Keratinocyte (primary cell): ENCODE measurements around the gene KCNAB2. TPM values are rescaled to one million over a fixed set of nuclear protein-coding genes. Genes with fewer than 3 reads are reported as not detected.

Experiments used
- DNase-seq: peaks from one replicate; pipeline ENCODE4 v3.0.0-alpha.2; 2011; ENCODE audit warnings: low read depth, missing footprints, low spot score
- FAIRE-seq: peaks from 2 replicates; lab custom pipeline; 2011; peaks lifted over from hg19 to GRCh38; lab: Jason Lieb, UNC
- H2AFZ ChIP-seq: 2 replicates; pipeline ENCODE4 v1.6.0; 2012; ENCODE audit warnings: low read length, control low read depth, inconsistent platforms; ENCODE audit not compliant: control insufficient read depth
- H3K27ac ChIP-seq: 2 replicates; pipeline ENCODE4 v1.5.1; 2011; ENCODE audit warnings: low read length; ENCODE audit not compliant: control insufficient read depth, insufficient read depth
- H3K27me3 ChIP-seq: 3 replicates; pipeline ENCODE4 v1.6.0; 2011; ENCODE audit warnings: low read length; ENCODE audit not compliant: control insufficient read depth, insufficient read depth; ENCODE audit errors: extremely low read depth
- H3K36me3 ChIP-seq, 2 experiments: 2 replicates in 1 of 2; 3 replicates in 1 of 2; pipeline ENCODE4 v1.5.1; 2011; ENCODE audit warnings: low read length in 2 of 2, mild to moderate bottlenecking in 1 of 2; ENCODE audit not compliant: control insufficient read depth in 2 of 2, insufficient read depth in 2 of 2; ENCODE audit errors: extremely low read depth in 1 of 2
- H3K4me1 ChIP-seq: 3 replicates; pipeline ENCODE4 v1.5.1; 2011; ENCODE audit warnings: low read length; ENCODE audit not compliant: control insufficient read depth, insufficient read depth; ENCODE audit errors: extremely low read depth
- H3K4me2 ChIP-seq: 3 replicates; pipeline ENCODE4 v1.6.0; 2011; ENCODE audit warnings: low read depth, low read length; ENCODE audit not compliant: control insufficient read depth, insufficient read depth; ENCODE audit errors: extremely low read depth
- H3K4me3 ChIP-seq, 3 experiments: fragments of 200-600 bp in 1 of 3; sonication (generic) in 1 of 3; 2 replicates in 2 of 3; 3 replicates in 1 of 3; pipeline ENCODE4 v1.5.1; 2011 to 2016; ENCODE audit warnings: low read length in 3 of 3, mild to moderate bottlenecking in 3 of 3, control low read depth in 2 of 3, inconsistent platforms in 1 of 3, low read depth in 1 of 3, mixed read lengths in 1 of 3, mixed run types in 1 of 3, moderate library complexity in 1 of 3; ENCODE audit not compliant: control insufficient read depth in 2 of 3, insufficient read depth in 2 of 3; ENCODE audit errors: extremely low read depth in 1 of 3
- H3K79me2 ChIP-seq: 2 replicates; pipeline ENCODE4 v1.6.0; 2012; ENCODE audit warnings: low read length; ENCODE audit not compliant: control insufficient read depth, insufficient read depth
- H3K9ac ChIP-seq: 3 replicates; pipeline ENCODE4 v1.6.0; 2011; ENCODE audit warnings: low read length; ENCODE audit not compliant: control insufficient read depth, insufficient read depth; ENCODE audit errors: extremely low read depth
- H3K9me1 ChIP-seq: 3 replicates; pipeline ENCODE4 v1.6.0; 2011; ENCODE audit warnings: low read length; ENCODE audit not compliant: control insufficient read depth, insufficient read depth; ENCODE audit errors: extremely low read depth
- H3K9me3 ChIP-seq: 2 replicates; pipeline ENCODE4 v1.5.1; 2012; ENCODE audit warnings: low read depth, low read length; ENCODE audit not compliant: control insufficient read depth
- H4K20me1 ChIP-seq: 3 replicates; pipeline ENCODE4 v1.6.0; 2011; ENCODE audit warnings: low read length; ENCODE audit not compliant: control insufficient read depth, insufficient read depth; ENCODE audit errors: extremely low read depth
- CTCF ChIP-seq, 3 experiments: IDR thresholded peaks in 1 of 3; conservative IDR thresholded peaks in 1 of 3; optimal IDR thresholded peaks in 1 of 3; 2 replicates in 2 of 3; 3 replicates in 1 of 3; pipeline versions ENCODE3 to v1.5.1; 2011; ENCODE audit warnings: low read length in 3 of 3, mild to moderate bottlenecking in 3 of 3, moderate library complexity in 2 of 3, control low read depth in 1 of 3, inconsistent platforms in 1 of 3; ENCODE audit not compliant: insufficient read depth in 2 of 3; ENCODE audit errors: extremely low read depth in 1 of 3
- EZH2 ChIP-seq: IDR thresholded peaks from one replicate; pipeline ENCODE4 v1.6.1; 2012; ENCODE audit warnings: inconsistent platforms, mild to moderate bottlenecking, low read length, moderate library complexity
- dilution Hi-C: fragments of 300-500 bp; cut with MboI; formaldehyde crosslinking; loops from one replicate; pipeline ENCODE4 v1.7.0; 2020; ENCODE audit warnings: low sequenced_read_pairs; ENCODE audit not compliant: extremely low pct_ligation_motif_present
- polyA plus RNA-seq, 5 experiments: library from polyadenylated mRNA; depleted of rRNA in 3 of 5; stranded (reverse) in 3 of 5; stranded (forward) in 1 of 5; unstranded in 1 of 5; fragments of >200 nt; gene quantifications; 1 replicate in 1 of 5; 2 replicates in 3 of 5; 3 replicates in 1 of 5; pipeline versions ENCODE4 v1.2.1 to v1.2.3, GENCODE V29; 2011 to 2012; ENCODE audit warnings: missing spikeins in 2 of 5, low read depth in 1 of 5, low replicate concordance in 1 of 5

Gene KCNAB2
- polyA plus RNA-seq, 1 donor (not counting 4 experiments of a cell fraction or from before 2014, with no cell fraction given) = 1.8 TPM

- H3K9me1 ChIP-seq = no peaks in the 10 kb centered on the region
- no peaks in the 10 kb centered on the region for H3K79me2 ChIP-seq
- no peak for DNase-seq
- H3K27me3 ChIP-seq = peaks cover 6% of the 10 kb centered on the region
- dilution Hi-C loops = no loop called here
- no peak for FAIRE-seq
- no peak overlapping the region for H3K4me2 ChIP-seq
- TF ChIP-seq EZH2 (no peak), CTCF (optimal IDR thresholded peaks at IDR 0.05 in 1 of 3, IDR thresholded peaks at IDR 0.05 in 1 of 3, conservative IDR thresholded peaks at IDR 0.05 in 1 of 3; ENCODE audit: extremely low read depth in 1 of 3, insufficient read depth in 2 of 3, low read length in 3 of 3) (no peak)
- no peaks in the 10 kb centered on the region for H3K9me3 ChIP-seq
- H3K27ac ChIP-seq = no peak overlapping the region
- H2AFZ ChIP-seq = no peak overlapping the region
- no peak overlapping the region for H3K4me3 ChIP-seq
- H4K20me1 ChIP-seq = no peaks in the 10 kb centered on the region
- H3K36me3 ChIP-seq = no peaks in the 10 kb centered on the region
- H3K4me1 ChIP-seq = no peaks in the 10 kb centered on the region
- H3K9ac ChIP-seq = no peak overlapping the region
Measured at GRCh38 chr1:6088956-6089355, 43.3 kb downstream of the KCNAB2 start.

GRCh38 chr1:6090288-6090687 is 44.6 kb downstream of the KCNAB2 start:
- Histone ChIP-seq H4K20me1 (no peaks in the 10 kb centered on the region), H3K9me3 (no peaks in the 10 kb centered on the region), H3K27ac (no peak overlapping the region), H2AFZ (no peak overlapping the region), H3K4me2 (no peak overlapping the region), H3K36me3 (no peaks in the 10 kb centered on the region), H3K4me1 (no peaks in the 10 kb centered on the region), H3K79me2 (no peaks in the 10 kb centered on the region), H3K9me1 (no peaks in the 10 kb centered on the region), H3K27me3 (peaks cover 12% of the 10 kb centered on the region), H3K4me3 (no peak overlapping the region), H3K9ac (no peak overlapping the region)
- FAIRE-seq (no peak), DNase-seq (no peak)
- dilution Hi-C loops = no loop called here
- TF ChIP-seq EZH2 (no peak), CTCF (optimal IDR thresholded peaks at IDR 0.05 in 1 of 3, IDR thresholded peaks at IDR 0.05 in 1 of 3, conservative IDR thresholded peaks at IDR 0.05 in 1 of 3; ENCODE audit: extremely low read depth in 1 of 3, insufficient read depth in 2 of 3, low read length in 3 of 3) (no peak)
